Ovary (tissue), 3 donors: Measurements from ENCODE around the gene TTLL12.

ENCODE experiments used
- CTCF ChIP-seq, 3 donors: fragments of 450-650 bp in 2 of 3; fragments of 200-600 bp in 1 of 3; IDR thresholded peaks; one replicate each; pipeline versions ENCODE4 v1.5.1 to v1.8.0; 2016 to 2022; ENCODE audit warnings: antibody characterized with exemption in 3 of 3, mild to moderate bottlenecking in 1 of 3
- EP300 ChIP-seq: sonication (generic); formaldehyde crosslinking; IDR thresholded peaks from one replicate; pipeline ENCODE4 v1.6.1; 2017; ENCODE audit warnings: antibody characterized with exemption
- POLR2A ChIP-seq: fragments of 450-650 bp; IDR thresholded peaks from one replicate; pipeline ENCODE4 v1.6.1; 2017; ENCODE audit warnings: antibody characterized with exemption, mild to moderate bottlenecking, moderate library complexity
- donor health status: DM: no; HTN: no; CAD: no.

GRCh38 chr22:43131773-43132501, 55.0 kb downstream of the TTLL12 start:
- TF ChIP-seq CTCF (IDR thresholded peaks at IDR 0.05): no peak
- no peak for TF ChIP-seq POLR2A
- no peak for TF ChIP-seq EP300
